SW 1271 (cell line): ENCODE data around the gene ANGPTL8.

Experiments
- DNase-seq, 2 experiments: peaks; one replicate each; lab custom pipeline; 2025; lab: John Stamatoyannopoulos, UW

ANGPTL8 gene

DNA sequence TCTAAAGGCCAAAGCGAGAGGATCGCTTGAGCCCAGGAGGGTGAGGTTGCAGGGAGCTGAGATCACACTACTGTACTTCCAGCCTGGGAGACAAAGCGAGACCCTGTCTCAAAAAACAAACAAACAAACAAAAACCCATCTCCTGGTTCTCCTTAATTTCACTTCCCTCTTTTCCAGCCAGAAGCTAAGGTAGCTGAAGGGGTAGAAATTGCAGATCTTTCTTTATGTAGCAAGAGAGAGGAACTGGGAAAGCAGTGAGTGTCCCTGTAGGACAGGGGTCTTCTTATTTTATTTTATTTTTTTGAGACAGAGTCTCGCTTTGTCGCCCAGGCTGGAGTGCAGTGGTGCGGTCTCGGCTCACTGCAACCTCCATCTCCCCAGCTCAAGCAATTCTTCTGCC is 52.0 kb downstream of the ANGPTL8 start:
- DNase-seq, result no peak
